Stimulated activated CD8-positive, alpha-beta memory T cell treated with anti-CD3 and anti-CD28 coated beads, Interleukin-4, amount 100 ng/mL, for 4 hours (primary cell): ENCODE measurements around the gene MESP2.

Source experiments
- DNase-seq, 2 donors: peaks; one replicate each; pipeline ENCODE4 v3.0.0-alpha.2; 2020; ENCODE audit warnings: low read depth in 2 of 2, low spot score in 1 of 2

The MESP2 gene

DNA sequence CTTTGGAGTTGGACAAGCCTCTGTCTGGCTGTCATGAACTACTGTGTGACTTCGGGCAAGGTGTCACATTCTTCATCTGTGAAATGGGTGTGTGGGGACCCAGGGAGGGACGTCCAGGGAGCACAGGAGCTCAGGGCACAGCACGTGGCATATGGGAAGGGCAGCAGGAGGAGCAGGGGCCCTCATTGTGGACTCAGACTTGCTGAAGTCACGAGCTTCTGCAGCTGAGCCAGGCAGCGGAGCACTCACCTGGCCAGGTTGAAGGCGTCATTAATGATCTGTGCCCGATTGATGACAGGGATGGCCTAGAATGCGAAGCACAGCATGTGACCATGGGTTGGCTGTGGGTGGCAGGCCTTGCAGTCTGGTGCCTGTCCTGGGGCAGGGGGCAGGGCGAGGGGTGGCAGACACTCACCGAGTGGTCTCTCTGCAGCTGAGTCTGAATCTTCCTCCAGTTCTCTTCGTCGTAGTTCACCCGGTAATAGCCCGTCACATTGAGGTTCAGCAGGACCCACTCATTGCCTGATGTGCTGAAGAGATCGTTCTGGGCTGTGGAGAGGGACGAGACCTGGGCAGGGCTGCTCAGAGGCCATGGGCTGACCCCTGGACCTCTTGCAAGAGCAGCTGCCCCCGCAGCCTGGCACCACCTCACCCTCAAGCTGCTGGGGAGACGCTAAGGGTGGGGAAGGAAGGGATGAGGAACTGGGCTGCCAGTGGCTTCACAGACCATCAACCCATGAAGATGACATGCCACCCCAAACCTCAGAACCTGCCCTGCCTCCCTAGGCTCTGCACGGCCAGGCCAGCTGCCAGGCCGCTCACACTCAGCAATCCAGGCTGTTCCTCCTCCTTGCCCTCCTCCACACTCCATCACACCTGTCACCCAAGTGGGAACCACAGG, 23.1 kb downstream of the MESP2 start:
- DNase-seq: no peak

DNA sequence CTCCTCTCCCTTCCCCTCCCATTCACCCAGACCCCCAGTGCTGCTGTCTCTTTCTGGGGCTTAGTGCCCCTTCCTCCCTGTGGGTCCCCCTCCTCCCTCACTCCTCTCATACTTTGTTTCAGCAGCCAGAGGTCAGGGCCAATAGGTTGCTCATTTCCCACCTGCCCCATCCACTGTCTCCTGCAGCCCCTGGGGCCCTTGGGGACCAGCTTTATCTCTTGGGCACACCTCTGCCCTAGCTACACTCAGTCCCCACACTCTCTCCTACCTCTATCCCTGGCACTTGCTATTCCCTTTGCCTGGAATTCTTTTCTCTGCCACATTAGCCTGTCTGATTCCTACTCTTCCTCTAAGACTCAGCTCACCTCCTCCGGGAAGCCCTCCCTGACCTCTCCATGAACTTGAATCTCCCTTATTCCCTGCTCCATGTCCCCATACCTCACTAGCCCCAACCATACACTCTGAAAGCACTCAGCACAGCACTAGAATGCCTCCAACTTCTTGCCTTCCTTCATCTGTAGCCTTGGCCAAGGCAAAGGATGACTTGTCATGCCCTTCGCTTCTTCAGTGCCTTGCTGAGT, 23.9 kb downstream of the MESP2 start:
- no peak for DNase-seq

DNA sequence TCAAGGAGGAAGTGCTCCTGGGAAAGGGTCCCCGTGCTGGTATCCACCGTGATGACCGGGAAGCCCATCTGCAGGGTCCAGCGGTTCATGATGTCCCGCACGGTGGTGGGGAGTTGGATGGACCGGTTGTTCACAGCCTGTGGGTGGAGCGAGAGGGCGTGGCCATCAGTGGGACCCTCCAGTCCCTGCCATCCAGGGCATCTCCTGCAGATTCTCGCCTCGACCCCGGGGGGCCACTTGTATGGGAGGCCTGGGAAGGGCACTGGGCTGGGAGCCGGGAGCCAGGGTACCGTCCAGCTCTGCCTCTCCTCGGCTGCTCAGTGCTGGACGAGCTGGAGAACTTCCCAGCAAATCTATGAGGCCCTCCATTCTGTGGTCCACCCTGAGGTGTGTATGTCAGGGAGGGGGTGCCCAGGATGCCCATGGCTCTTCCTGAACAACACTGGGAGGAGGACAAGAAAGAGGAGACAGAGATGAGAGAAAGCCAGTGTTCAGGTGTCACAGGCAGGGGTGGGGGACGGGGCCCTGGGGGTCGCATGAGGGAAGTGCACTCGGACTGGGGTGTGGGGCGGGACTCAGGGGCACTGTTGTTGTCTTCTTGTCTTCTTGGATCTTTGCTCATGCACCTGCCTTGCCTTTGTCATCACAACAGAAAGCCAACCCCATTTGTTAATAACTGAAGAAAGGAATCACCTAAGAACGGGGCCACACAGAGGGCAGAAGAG, 25.5 kb downstream of the MESP2 start:
- DNase-seq: no peak

DNA sequence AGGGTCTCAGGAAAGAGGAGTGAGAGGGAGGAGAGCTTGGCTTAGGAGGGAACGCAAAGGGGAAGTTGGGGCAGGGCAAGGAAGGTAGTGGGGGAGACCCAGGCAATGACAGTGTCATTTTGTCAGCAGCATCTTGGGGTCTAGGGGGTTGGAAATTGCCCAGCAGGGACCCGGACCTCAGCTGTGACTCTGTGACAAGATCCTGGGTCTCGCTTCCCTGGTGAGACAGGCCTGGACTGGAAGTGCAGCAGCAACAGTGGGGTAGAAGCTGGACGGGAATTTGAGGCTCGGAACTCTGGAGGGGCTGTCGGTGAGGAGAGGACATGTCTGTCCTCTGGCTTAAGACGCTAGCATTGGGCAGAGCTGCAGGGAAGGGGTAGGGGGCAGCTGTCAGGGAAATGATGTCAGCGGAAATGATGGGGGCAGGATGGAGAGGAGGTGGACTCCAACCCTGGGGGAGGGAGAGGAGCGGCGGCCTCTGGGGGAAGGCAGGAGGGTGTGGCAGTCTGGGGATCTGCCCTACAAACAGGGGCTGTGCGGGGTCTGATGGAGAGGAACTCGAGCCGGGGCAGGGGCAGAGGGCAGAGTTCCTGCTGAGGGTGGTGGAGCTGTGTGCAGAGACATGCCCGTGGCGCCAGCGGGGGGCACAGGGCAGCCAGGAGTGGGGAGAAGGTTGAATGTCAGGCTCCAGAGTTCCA, 26.2 kb downstream of the MESP2 start:
- no peak for DNase-seq

DNA sequence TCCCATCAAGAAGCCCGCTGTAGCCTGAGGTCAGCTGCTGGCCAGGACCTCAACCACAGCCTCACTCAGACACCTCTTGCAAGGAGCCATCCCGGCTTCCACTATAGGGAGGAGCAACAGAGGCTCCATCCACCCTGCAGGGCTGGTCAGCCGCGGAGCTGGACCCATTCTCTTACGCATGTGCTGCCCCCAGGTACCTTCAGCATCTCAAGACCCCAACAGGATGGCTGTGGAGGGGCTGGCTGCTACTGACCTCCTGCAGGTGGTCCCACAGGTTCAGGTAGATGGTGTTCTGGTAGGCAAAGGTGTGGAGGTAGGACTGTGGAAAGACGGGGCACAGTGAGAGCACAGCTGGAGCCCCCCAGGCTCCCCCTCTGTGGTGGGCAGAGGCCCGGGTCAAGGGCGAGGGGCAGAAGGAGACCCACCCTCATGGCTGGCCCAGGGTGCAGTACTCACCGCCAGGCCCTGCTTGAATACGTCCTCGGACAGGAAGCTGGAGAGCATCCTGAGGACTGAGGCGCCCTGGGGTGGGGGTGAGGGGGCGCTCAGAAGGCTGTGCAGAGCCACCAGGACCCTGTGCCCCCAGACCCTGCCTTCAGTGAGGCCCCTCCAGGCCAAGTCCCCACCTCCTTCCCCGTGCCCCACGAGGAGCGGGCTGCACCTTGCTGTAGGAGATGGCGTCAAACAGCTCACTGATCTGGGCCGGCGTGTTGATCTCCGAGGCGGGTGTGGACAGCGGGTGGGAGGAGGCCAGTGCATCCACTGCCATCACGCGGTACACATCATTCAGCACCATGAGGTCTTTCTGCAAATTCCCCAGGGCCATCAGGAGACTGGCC, 27.1 kb downstream of the MESP2 start:
- DNase-seq: no peak

DNA sequence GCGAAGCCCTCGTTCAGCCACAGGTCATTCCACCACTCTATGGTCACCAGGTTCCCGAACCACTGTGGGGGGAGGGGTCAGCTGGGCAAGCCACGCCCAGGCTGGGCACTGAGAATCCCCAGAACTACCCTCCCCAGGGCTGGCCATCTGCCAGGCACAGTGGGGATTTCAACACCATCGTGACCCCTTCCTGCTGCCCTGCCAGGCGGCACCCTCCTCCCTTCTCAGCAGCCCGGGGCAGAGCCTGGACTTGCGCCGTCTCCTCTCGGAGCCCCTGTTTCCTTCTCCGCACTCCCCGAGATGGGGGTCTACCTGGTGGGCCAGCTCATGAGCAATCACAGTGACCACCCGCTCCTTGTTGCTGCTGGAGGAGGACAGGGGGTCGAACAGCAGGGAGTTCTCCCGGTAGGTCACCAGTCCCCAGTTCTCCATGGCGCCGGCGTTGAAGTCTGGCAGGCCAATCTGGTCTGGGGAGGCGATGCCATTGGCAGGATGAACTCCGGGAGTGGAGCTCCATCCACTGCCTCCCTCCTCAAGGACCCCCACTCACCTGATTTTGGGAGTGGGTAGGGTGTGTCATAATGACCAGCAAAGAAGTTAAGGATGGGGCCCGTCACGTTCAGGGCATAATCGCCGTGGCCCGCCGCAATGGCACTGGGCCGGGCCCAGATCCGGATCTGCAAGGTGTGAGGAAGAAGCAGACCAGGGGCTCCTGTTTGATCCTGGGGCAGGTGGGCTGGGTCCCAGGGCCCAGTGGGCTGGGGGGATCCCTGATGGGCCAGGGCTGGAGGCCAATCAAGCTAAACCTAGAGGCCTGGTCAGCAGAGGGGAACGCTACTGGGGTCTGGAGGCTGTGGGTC, 28.0 kb downstream of the MESP2 start:
- DNase-seq: no peak

DNA sequence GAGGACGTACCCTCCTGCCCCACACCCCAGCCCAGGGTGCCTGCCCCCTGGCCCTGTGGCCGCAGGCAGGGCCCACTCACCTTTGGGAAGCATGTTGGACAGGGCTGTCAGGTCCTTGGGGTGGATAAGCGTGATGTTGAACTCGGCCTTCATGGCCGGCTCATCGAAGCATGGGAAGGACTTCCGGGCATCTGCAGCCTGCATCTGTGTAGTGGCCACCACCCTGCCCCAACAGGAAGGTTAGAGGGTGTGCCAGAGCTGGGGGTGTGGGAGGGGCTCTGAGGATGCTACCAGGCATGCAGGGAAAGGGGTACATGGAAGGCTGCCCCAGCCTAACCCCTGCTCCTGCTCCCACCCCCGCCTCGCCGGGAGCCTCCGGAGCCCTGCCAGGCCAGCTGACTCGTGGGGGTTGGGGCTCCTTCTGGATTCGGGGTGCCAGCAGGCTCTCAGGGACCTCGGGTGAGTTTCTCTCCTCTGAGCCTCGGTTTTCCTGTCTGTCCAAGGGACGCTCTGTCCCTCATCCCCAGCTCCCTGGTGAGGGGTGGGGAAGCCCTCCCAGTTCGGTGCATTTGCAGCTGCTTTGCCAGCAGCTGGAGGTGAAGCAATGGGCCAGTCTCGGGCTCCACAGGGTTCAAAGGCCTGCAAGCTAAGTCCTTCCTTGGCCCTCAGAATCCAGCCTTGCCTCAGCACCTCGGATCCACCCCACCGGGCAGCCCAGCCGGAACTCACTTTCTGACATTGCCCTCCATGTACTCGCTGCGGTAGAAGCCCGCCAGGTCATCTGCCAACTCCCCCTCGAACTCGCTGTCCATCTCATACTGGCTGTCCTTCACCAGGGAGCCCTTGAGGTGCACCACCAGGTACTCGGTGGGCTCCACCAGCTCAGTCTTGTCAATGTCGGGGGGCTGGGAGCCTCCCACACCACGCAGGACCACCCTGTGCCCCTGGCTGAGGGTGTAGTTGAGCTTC, 29.4 kb downstream of the MESP2 start:
- DNase-seq: no peak

DNA sequence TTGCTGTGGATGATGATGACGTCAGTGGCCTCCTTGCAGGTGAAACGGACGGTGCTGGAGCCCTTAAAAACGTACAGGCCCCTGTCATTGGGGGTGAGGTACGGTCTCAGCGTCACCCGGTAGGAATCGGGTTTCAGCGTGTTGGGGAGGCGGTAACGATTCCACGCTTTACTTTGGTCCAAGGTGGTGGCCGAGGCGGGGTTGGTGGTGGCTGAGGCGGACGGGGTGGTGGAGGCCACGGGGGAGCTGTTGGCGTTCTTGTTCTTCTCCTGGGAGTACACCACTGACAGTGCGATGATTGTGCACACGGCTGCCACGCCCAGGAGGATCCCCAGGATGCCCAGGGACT, 30.1 kb downstream of the MESP2 start:
- no peak for DNase-seq

DNA sequence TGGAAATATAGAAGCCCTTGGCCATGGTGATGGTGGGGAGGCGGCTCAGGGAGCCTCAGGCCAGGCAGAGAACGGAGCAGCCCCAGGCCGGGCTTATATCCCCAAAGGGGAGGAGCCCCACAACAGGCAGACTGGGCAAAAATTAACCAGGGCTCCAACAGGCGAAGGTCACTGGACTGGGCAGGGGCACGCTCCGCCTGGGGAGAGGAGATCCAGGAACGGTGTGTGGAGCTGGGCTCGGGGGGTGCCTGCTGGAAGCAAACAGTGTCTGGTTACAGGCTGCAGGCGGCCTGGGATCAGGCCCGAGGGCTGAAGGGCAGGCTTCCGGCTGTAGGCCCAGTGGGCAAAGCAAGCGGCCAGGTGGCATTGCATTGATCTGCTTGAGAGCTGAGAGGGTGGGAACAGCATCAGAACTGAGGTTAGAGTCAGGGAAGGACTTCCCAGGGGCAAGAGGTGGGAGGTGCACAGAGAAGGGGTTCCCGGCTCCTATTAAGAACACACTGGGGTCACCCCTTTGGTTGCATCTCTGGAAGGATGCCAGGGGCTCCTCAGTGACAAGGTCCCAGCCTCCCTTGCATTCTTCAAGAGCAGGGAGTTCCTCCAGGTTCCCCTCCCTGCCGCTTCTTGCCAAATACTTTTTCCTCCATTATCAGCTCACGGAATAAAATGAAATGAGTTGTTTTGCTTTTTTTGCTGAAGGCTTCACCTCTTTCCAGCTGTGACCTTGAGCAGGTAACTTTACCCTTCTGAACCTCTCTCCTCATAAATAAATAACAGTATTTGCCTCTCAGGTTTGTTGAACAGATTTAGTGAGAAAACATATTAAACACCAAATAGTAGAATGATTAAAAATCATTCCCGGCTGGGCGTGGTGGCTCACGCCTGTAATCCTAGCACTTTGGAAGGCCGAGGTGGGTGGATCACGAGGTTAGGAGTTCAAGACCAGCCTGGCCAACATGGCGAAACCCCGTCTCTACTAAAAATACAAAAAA, 30.7 kb downstream of the MESP2 start:
- no peak for DNase-seq

DNA sequence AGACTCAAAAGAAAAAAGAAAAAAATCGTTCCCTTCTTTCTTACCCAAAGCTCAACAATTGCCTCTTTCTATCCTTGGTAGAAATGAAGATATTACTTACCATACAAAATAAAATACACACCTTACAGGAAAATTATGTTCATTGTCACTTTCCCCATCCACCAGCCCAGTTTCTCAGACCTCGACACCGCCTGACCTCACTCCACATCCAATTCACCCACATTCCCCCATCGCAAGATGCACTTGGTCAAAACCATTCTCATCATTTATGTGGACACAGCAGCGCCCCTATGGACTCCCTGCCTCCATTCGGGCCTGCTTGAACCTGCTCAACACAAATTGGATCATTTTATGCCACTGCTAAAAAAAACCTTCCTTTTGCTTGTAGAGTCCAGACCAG, 31.6 kb downstream of the MESP2 start:
- no peak for DNase-seq

DNA sequence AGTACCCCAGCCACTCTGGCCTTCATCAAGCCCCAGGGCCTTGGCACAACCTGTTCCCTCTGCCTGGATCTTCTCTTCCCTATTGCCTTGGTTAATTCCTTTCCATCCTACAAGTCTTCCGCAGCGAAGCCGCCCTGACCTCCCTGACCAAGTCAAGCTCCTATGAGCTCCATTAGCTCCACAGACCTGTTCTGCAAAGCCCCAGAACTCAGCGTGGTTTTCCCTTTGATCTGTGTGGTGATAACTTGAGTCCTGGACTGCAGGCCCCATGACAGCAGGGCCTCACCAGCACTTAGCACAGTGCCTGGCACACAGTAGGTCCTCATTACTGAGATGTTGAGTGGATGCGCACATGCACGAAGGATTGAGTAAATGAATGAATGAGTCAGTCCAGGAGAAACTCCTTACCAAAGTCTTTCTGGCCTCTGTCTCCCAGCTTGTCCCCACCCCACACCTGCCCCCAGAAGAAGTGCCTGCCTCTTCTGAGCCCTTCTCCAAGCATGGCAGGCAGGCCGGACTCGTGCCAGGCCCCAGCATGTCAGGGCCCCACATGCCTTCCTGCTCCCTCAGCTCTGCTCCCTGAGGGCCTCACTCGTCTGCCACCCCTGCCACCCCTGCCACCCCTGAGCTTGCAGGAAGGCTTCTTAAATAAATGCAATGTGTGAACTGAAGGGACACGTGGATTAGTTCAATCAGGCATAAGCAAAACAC, 32.2 kb downstream of the MESP2 start:
- no peak for DNase-seq

DNA sequence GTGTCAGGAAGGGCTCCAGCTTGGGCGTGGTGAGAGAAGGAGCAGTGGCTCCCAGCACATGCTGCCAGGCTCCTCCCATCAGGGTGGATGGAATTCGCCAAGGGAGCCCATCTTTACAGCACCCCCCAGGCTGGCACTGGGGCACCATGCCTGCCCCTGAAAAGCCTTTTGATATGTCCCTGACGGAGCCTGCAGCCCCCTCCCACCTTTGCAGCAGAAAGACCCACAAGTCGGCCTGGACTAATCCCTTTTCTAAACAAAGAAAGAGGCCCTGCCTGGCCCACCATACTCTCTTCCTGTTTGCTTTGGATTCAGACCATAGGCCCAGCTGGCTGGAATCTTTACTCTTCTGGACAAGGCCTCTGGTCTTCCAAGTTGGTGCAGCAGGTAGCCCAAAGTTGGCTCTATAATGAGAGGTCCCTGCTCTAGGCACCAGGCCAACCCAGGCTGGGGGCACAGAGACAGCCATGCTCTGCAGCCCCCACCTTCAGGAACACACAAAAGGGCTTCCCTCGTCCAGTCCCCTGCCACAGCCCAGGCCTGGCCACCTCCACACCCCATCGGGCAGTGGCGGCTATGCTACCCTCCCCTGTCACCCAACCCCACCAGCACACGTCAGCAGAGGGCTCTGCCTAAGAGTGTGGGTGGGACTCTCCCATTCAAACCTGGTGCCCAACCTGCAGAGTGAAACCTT, 33.1 kb downstream of the MESP2 start:
- no peak for DNase-seq

DNA sequence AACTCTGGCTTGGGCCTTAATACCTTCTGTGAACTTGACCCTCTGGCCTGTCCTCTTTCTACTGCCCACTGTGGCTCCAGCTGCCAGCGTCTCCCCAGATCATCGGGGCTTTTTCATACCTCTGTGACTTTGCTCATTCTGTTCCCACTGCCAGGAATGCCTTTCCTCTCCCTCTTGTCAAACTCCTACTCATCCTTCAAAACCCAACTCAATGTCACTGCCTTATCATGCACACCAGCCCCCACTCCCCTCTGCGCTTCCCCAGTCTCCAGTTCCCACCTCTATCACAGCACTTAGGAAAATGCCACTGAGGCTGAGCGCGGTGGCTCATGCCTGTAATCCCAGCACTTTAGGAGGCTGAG, 33.6 kb downstream of the MESP2 start:
- DNase-seq: no peak

DNA sequence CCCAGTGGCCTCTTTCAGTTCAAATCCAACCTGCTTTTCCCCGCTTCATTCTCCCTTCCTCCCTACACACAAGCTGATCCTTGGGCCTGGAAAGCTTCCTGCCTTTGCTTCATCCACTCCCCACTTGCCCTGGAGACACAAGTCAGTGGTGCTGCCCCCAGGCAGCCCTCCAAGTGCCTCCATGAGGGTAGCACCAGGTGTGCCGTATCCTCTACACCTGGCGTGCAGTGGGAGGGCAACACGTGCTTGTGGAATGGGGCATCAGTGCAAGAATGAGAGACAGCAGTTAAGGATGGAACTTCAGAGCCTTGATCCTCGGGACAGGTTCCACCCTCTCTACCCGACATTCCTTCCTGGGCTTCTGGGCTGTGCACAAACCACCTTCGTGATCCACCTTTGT, 34.7 kb downstream of the MESP2 start:
- no peak for DNase-seq

DNA sequence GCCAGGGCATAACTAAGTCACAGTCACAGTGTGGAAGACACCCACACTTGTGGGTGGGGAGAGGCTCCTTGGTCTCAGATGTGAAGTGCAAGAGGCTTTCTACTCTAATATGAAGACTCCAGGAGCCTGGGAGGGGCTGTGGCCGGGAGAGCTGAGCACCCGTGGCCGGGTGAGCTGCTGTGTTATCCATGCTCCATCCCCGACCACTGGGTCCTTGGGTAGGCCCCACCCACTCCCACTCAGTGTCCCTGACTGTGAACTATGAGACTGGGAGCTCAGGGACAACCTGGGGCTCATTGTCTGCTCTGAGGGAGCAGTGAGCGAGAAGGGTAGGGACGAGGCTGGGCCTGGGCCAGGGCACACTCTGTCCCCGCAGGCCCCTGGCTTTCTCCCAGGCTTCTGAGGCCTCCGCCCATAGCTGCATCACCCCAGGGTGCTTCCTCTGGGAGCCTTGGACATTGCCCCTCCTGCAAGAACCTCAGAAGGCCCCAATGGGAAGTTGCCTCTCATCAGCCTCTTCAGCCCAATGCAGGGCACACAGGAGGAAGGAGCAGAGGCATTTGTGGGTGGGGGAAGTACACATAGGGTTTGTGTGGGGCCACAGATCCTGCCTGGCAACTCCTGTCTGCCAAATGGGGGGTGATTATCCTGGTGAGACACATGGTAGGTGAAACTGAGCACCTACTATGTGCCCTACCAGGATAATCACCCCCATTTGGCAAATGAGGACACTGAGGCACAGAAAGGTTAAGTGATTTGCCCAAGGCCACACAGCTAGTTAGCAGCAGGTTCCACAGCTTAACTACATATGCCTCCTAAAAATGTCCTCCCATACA, 36.1 kb downstream of the MESP2 start:
- DNase-seq: no peak
